Smooth muscle cell (in vitro differentiated cells): ENCODE data around the gene EXOC3. TPM values are rescaled to one million over a fixed set of nuclear protein-coding genes. Genes with fewer than 3 reads are reported as not detected.

Experiments
- DNase-seq: peaks from one replicate; lab custom pipeline; 2025; ENCODE audit not compliant: unreplicated experiment; lab: John Stamatoyannopoulos, UW
- H2AFZ ChIP-seq: fragments of 200-600 bp; sonication (generic); 2 replicates; pipeline ENCODE4 v1.6.0; 2016; ENCODE audit warnings: antibody characterized with exemption, low read depth, mild to moderate bottlenecking
- H3F3A ChIP-seq: fragments of 200-600 bp; sonication (generic); 2 replicates; pipeline ENCODE4 v1.6.0; 2017; ENCODE audit warnings: antibody characterized with exemption, low read depth
- H3K27ac ChIP-seq: fragments of 200-600 bp; sonication (generic); 2 replicates; pipeline ENCODE4 v1.5.1; 2016; ENCODE audit warnings: low read depth, mild to moderate bottlenecking
- H3K27me3 ChIP-seq: fragments of 200-600 bp; sonication (generic); 2 replicates; pipeline ENCODE4 v1.6.1; 2016; ENCODE audit warnings: low read depth, mild to moderate bottlenecking
- H3K36me3 ChIP-seq: fragments of 200-600 bp; sonication (generic); 2 replicates; pipeline ENCODE4 v1.5.1; 2016; ENCODE audit warnings: low read depth
- H3K4me1 ChIP-seq: fragments of 200-600 bp; sonication (generic); 2 replicates; pipeline ENCODE4 v1.5.1; 2016; ENCODE audit warnings: low read depth
- H3K4me2 ChIP-seq: fragments of 200-600 bp; sonication (generic); 2 replicates; pipeline ENCODE4 v1.6.0; 2016; ENCODE audit warnings: mild to moderate bottlenecking
- H3K4me3 ChIP-seq: fragments of 200-600 bp; sonication (generic); 2 replicates; pipeline ENCODE4 v1.5.1; 2016; ENCODE audit warnings: mild to moderate bottlenecking
- H3K79me2 ChIP-seq: fragments of 200-600 bp; sonication (generic); 2 replicates; pipeline ENCODE4 v1.6.0; 2016; ENCODE audit warnings: low read depth, mild to moderate bottlenecking
- H3K9ac ChIP-seq: fragments of 200-600 bp; sonication (generic); 2 replicates; pipeline ENCODE4 v1.6.0; 2016; ENCODE audit warnings: low read depth
- H3K9me3 ChIP-seq: fragments of 200-600 bp; sonication (generic); replicated peaks from 2 replicates; pipeline ENCODE4 v1.5.1; 2016; ENCODE audit warnings: low read depth
- H4K20me1 ChIP-seq: fragments of 200-600 bp; sonication (generic); 2 replicates; pipeline ENCODE4 v1.6.0; 2016; ENCODE audit warnings: low read depth
- CTCF ChIP-seq: fragments of 200-600 bp; sonication (generic); IDR thresholded peaks from 2 replicates; pipeline ENCODE4 v1.5.1; 2017; ENCODE audit warnings: borderline replicate concordance, mild to moderate bottlenecking, antibody characterized with exemption; ENCODE audit not compliant: insufficient read depth, poor library complexity, severe bottlenecking
- WGBS: methylation state at CpG from one replicate; pipeline ENCODE4 v1.1.7; 2016; ENCODE audit warnings: low lambda C conversion rate; 5-methylcytosine and 5-hydroxymethylcytosine counted together
- polyA plus RNA-seq: library from polyadenylated mRNA; unstranded; fragments of >200 nt; fragmentation: Nextera tagmentation; extraction: Ambion mirVana; gene quantifications from 2 replicates; pipeline ENCODE4 v1.2.1, GENCODE V29; 2016
- total RNA-seq: library from RNA; depleted of rRNA; stranded (reverse); fragments of >200 nt; gene quantifications from 2 replicates; pipeline ENCODE4 v1.2.3, GENCODE V29; 2014

EXOC3 gene
- total and polyA plus RNA-seq, 2 experiments from 2014 or later = 23.6 to 30.5 TPM

- H3K79me2 ChIP-seq = peaks cover 38% of the 10 kb centered on the region
- H3K9ac ChIP-seq = no peak overlapping the region
- H2AFZ ChIP-seq = no peak overlapping the region
- no peak for DNase-seq
- no peak overlapping the region for H3K4me2 ChIP-seq
- WGBS = 91% methylated on average over 11 of the region's 11 CpGs
- no peaks in the 10 kb centered on the region for H3K9me3 ChIP-seq
- H3K27ac ChIP-seq = no peak overlapping the region
- H3K36me3 ChIP-seq = peaks cover 13% of the 10 kb centered on the region
- H3F3A ChIP-seq = no peaks in the 10 kb centered on the region
- TF ChIP-seq CTCF = no peak
- no peaks in the 10 kb centered on the region for H3K27me3 ChIP-seq
- H4K20me1 ChIP-seq = peaks cover 47% of the 10 kb centered on the region
- no peak overlapping the region for H3K4me3 ChIP-seq
- H3K4me1 ChIP-seq = no peaks in the 10 kb centered on the region
These were observed 12.0 kb downstream of the EXOC3 start for GRCh38 chr5:454936-455335.

DNA sequence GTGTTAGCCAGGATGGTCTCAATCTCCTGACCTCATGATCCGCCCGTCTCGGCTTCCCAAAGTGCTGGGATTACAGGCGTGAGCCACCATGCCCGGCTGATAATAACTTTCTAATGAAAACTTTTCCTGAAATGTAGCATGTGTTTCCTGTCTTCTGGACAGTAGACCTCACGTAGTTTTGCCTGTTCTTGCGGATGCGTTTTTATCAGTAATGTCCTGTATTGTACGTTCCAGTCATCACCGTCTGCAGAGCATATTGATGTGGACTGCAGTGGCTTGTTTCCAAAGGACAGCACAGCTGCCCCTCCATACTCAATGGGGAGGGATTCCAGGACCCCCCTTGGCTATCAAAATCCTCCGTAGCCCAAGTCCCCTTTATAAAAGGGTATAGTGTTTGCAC lies 12.8 kb downstream of the EXOC3 start:
- TF ChIP-seq CTCF = no peak
- no peak overlapping the region for H3K4me3 ChIP-seq
- H2AFZ ChIP-seq = no peak overlapping the region
- H3K9ac ChIP-seq = no peak overlapping the region
- no peaks in the 10 kb centered on the region for H3K27me3 ChIP-seq
- H3K4me1 ChIP-seq = no peaks in the 10 kb centered on the region
- H3K9me3 ChIP-seq = no peaks in the 10 kb centered on the region
- no peak overlapping the region for H3K27ac ChIP-seq
- no peak for DNase-seq
- peaks cover 47% of the 10 kb centered on the region for H4K20me1 ChIP-seq
- H3K36me3 ChIP-seq = peaks cover 10% of the 10 kb centered on the region
- 95% methylated on average over 11 of the region's 11 CpGs for WGBS
- H3K4me2 ChIP-seq = no peak overlapping the region
- no peaks in the 10 kb centered on the region for H3F3A ChIP-seq
- H3K79me2 ChIP-seq = peaks cover 29% of the 10 kb centered on the region

DNA sequence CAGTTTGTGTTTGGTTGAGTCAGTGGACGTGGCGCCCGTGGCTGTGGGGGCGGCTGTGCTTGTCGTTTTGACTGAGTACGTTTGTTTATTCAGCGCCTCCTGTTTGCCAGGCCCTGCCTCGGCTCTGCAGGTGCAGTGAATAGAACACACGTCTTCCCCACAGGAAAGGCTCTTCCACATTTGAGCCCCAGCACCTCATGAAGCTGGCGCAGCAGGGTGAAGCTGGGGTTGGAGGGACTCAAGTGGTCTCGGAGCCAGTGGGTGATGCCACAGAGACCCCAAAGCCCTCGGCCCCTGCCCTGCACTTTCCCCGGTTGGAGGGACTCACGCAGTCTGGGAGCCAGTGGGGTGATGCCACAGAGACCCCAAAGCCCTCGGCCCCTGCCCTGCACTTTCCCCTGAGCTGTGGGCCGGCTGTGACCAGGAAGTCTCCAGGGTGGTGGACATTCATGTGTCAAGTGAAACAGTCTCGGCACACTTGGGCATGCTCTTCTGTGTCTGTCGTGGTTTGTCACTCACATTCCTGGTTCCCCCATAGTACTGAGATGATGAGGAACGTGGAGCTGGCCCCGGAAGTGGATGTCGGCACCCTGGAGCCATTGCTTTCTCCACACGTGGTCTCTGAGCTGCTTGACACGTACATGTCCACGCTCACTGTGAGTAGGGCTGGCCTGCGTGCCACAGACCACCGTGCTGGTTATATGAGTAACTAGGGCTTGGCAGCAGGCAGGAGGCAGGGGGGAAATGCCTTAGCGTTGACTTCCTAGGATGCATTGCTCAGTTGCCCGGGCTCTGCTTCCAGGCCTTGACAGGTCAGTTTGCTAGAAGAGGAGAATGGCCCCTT lies 13.6 kb downstream of the EXOC3 start:
- Histone ChIP-seq H3K27ac (no peak overlapping the region), H3K27me3 (no peaks in the 10 kb centered on the region), H3K36me3 (peaks cover 6% of the 10 kb centered on the region), H4K20me1 (peaks cover 47% of the 10 kb centered on the region), H3K9me3 (no peaks in the 10 kb centered on the region), H3F3A (no peaks in the 10 kb centered on the region), H3K4me2 (no peak overlapping the region), H3K4me1 (no peaks in the 10 kb centered on the region), H3K9ac (no peak overlapping the region), H2AFZ (no peak overlapping the region), H3K79me2 (peaks cover 28% of the 10 kb centered on the region), H3K4me3 (no peak overlapping the region)
- 96% methylated on average over 28 of the region's 28 CpGs for WGBS
- TF ChIP-seq CTCF = no peak
- no peak for DNase-seq
